Activated CD8-positive, alpha-beta memory T cell treated with anti-CD3 and anti-CD28 coated beads, Interleukin-2, amount 50 U/mL, for 48 hours (primary cell): ENCODE measurements around the gene USP17L22.
"Not testable (repeated sequence)": the region's sequence is repeated elsewhere in the genome, so short reads cannot be mapped to it uniquely, and the experiment has no call there.

Experiments
- DNase-seq: peaks from one replicate; pipeline ENCODE4 v3.0.0-alpha.2; 2020

The USP17L22 gene, protein sequence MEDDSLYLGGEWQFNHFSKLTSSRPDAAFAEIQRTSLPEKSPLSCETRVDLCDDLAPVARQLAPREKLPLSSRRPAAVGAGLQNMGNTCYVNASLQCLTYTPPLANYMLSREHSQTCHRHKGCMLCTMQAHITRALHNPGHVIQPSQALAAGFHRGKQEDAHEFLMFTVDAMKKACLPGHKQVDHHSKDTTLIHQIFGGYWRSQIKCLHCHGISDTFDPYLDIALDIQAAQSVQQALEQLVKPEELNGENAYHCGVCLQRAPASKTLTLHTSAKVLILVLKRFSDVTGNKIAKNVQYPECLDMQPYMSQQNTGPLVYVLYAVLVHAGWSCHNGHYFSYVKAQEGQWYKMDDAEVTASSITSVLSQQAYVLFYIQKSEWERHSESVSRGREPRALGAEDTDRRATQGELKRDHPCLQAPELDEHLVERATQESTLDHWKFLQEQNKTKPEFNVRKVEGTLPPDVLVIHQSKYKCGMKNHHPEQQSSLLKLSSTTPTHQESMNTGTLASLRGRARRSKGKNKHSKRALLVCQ

DNA sequence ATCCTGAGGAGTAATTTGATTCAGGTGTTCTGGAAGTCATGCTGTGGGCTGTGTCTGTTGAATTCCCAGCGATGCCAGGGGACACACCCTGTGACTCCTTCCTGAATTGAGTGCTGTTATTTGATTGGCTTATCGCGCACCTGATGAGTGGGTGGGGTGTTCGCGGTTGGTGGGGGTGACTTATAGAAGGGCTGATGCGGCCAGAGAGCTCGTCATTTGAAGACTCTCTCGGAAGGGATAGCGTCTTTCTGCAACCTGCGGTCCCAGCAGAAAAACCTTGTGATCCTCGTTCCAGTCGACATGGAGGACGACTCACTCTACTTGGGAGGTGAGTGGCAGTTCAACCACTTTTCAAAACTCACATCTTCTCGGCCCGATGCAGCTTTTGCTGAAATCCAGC is at the start of gene USP17L22:
Gene USP17L22 (plus strand): TSS at position 301 of the 400 bp plus-strand sequence. CDS start 0 bp downstream, at position 301.
- not testable (repeated sequence) for DNase-seq

DNA sequence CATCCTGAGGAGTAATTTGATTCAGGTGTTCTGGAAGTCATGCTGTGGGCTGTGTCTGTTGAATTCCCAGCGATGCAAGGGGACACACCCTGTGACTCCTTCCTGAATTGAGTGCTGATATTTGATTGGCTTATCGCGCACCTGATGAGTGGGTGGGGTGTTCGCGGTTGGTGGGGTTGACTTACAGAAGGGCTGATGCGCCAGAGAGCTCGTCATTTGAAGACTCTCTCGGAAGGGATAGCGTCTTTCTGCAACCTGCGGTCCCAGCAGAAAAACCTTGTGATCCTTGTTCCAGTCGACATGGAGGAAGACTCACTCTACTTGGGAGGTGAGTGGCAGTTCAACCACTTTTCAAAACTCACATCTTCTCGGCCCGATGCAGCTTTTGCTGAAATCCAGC is 47.6 kb upstream of the USP17L22 start, which contains the start of gene USP17L12:
Gene USP17L12 (plus strand): TSS at position 301 of the 400 bp plus-strand sequence. CDS start 0 bp downstream, at position 301.
- not testable (repeated sequence) for DNase-seq

DNA sequence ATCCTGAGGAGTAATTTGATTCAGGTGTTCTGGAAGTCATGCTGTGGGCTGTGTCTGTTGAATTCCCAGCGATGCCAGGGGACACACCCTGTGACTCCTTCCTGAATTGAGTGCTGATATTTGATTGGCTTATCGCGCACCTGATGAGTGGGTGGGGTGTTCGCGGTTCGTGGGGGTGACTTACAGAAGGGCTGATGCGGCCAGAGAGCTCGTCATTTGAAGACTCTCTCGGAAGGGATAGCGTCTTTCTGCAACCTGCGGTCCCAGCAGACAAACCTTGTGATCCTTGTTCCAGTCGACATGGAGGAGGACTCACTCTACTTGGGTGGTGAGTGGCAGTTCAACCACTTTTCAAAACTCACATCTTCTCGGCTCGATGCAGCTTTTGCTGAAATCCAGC is 42.8 kb upstream of the USP17L22 start, which contains the start of gene USP17L13:
Gene USP17L13 (plus strand): TSS at position 301 of the 400 bp plus-strand sequence. CDS start 0 bp downstream, at position 301.
- not testable (repeated sequence) for DNase-seq

DNA sequence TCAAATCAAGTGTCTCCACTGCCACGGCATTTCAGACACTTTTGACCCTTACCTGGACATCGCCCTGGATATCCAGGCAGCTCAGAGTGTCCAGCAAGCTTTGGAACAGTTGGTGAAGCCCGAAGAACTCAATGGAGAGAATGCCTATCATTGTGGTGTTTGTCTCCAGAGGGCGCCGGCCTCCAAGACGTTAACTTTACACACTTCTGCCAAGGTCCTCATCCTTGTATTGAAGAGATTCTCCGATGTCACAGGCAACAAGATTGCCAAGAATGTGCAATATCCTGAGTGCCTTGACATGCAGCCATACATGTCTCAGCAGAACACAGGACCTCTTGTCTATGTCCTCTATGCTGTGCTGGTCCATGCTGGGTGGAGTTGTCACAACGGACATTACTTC is 37.2 kb upstream of the USP17L22 start:
- peak; percentile 46 for DNase-seq

DNA sequence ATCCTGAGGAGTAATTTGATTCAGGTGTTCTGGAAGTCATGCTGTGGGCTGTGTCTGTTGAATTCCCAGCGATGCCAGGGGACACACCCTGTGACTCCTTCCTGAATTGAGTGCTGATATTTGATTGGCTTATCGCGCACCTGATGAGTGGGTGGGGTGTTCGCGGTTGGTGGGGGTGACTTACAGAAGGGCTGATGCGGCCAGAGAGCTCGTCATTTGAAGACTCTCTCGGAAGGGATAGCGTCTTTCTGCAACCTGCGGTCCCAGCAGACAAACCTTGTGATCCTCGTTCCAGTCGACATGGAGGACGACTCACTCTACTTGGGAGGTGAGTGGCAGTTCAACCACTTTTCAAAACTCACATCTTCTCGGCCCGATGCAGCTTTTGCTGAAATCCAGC is 33.3 kb upstream of the USP17L22 start, which contains the start of gene USP17L15:
Gene USP17L15 (plus strand): TSS at position 301 of the 400 bp plus-strand sequence. CDS start 0 bp downstream, at position 301.
- not testable (repeated sequence) for DNase-seq

DNA sequence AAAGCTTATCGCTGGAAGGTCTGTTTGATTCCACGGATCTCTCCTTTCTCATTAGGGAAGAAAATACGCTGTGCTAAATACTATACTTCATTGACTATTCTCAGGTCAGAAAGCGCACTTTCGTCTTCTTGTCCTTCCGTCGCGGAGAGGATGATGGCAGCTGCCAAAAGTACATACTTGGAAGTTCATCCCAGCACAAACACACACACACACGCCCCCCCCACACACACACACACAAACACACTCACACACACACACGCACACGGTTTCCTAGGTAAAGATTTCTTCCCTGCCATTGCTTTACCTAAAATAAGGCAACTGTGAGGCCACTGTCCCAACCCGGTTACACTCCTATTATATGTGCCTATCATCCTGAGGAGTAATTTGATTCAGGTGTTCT is 29.0 kb upstream of the USP17L22 start:
- not testable (repeated sequence) for DNase-seq

DNA sequence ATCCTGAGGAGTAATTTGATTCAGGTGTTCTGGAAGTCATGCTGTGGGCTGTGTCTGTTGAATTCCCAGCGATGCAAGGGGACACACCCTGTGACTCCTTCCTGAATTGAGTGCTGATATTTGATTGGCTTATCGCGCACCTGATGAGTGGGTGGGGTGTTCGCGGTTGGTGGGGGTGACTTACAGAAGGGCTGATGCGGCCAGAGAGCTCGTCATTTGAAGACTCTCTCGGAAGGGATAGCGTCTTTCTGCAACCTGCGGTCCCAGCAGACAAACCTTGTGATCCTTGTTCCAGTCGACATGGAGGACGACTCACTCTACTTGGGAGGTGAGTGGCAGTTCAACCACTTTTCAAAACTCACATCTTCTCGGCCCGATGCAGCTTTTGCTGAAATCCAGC is 23.8 kb upstream of the USP17L22 start, which contains the start of gene USP17L17:
Gene USP17L17 (plus strand): TSS at position 301 of the 400 bp plus-strand sequence. CDS start 0 bp downstream, at position 301.
- not testable (repeated sequence) for DNase-seq

DNA sequence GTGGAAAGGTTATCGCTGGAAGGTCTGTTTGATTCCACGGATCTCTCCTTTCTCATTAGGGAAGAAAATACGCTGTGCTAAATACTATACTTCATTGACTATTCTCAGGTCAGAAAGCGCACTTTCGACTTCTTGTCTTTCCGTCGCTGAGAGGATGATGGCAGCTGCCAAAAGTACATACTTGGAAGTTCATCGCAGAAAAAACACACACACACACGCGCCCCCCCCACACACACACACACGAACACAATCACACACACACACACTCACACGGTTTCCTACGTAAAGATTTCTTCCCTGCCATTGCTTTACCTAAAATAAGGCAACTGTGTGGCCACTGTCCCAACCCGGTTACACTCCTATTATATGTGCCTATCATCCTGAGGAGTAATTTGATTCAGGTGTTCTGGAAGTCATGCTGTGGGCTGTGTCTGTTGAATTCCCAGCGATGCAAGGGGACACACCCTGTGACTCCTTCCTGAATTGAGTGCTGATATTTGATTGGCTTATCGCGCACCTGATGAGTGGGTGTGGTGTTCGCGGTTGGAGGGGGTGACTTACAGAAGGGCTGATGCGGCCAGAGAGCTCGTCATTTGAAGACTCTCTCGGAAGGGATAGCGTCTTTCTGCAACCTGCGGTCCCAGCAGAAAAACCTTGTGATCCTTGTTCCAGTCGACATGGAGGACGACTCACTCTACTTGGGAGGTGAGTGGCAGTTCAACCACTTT is 19.3 kb upstream of the USP17L22 start, which contains the start of gene USP17L18:
Gene USP17L18 (plus strand): TSS at position 678 of the 728 bp plus-strand sequence. CDS start 0 bp downstream, at position 678.
- DNase-seq = peak; percentile 52

DNA sequence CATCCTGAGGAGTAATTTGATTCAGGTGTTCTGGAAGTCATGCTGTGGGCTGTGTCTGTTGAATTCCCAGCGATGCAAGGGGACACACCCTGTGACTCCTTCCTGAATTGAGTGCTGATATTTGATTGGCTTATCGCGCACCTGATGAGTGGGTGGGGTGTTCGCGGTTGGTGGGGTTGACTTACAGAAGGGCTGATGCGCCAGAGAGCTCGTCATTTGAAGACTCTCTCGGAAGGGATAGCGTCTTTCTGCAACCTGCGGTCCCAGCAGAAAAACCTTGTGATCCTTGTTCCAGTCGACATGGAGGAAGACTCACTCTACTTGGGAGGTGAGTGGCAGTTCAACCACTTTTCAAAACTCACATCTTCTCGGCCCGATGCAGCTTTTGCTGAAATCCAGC is 14.3 kb upstream of the USP17L22 start, which contains the start of gene USP17L19:
Gene USP17L19 (plus strand): TSS at position 301 of the 400 bp plus-strand sequence. CDS start 0 bp downstream, at position 301.
- DNase-seq = not testable (repeated sequence)

DNA sequence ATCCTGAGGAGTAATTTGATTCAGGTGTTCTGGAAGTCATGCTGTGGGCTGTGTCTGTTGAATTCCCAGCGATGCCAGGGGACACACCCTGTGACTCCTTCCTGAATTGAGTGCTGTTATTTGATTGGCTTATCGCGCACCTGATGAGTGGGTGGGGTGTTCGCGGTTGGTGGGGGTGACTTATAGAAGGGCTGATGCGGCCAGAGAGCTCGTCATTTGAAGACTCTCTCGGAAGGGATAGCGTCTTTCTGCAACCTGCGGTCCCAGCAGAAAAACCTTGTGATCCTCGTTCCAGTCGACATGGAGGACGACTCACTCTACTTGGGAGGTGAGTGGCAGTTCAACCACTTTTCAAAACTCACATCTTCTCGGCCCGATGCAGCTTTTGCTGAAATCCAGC is 9.6 kb upstream of the USP17L22 start, which contains the start of gene USP17L20:
Gene USP17L20 (plus strand): TSS at position 301 of the 400 bp plus-strand sequence. CDS start 0 bp downstream, at position 301.
- DNase-seq = not testable (repeated sequence)

DNA sequence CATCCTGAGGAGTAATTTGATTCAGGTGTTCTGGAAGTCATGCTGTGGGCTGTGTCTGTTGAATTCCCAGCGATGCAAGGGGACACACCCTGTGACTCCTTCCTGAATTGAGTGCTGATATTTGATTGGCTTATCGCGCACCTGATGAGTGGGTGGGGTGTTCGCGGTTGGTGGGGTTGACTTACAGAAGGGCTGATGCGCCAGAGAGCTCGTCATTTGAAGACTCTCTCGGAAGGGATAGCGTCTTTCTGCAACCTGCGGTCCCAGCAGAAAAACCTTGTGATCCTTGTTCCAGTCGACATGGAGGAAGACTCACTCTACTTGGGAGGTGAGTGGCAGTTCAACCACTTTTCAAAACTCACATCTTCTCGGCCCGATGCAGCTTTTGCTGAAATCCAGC is 4.8 kb upstream of the USP17L22 start, which contains the start of gene USP17L21:
Gene USP17L21 (plus strand): TSS at position 301 of the 400 bp plus-strand sequence. CDS start 0 bp downstream, at position 301.
- not testable (repeated sequence) for DNase-seq

DNA sequence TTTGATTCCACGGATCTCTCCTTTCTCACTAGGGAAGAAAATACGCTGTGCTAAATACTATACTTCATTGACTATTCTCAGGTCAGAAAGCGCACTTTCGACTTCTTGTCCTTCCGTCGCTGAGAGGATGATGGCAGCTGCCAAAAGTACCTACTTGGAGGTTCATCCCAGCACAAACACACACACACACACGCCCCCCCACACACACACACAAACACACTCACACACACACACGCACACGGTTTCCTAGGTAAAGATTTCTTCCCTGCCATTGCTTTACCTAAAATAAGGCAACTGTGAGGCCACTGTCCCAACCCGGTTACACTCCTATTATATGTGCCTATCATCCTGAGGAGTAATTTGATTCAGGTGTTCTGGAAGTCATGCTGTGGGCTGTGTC is 4.3 kb downstream of the USP17L22 start:
- peak; percentile 64 for DNase-seq
